Stimulated activated CD4-positive, alpha-beta T cell treated with anti-CD3 and anti-CD28 coated beads, Interleukin-2, amount 100 ng/mL, for 4 hours (primary cell): ENCODE results near the gene MTHFD2L.
"Not testable (repeated sequence)": the region's sequence is repeated elsewhere in the genome, so short reads cannot be mapped to it uniquely, and the experiment has no call there.

Experiments
- DNase-seq: peaks from one replicate; pipeline ENCODE4 v3.0.0-alpha.2; 2020; ENCODE audit warnings: low read depth

Gene MTHFD2L

GRCh38 chr4:74189331-74190043 is 31.6 kb downstream of the MTHFD2L start:
- DNase-seq, result no peak

GRCh38 chr4:74190332-74190731 is 32.4 kb downstream of the MTHFD2L start:
- DNase-seq, result no peak

GRCh38 chr4:74190919-74191397 is 33.0 kb downstream of the MTHFD2L start:
- DNase-seq, result no peak

- no peak for DNase-seq
These were observed 39.2 kb downstream of the MTHFD2L start for GRCh38 chr4:74197080-74197479.

GRCh38 chr4:74202062-74202586 is 44.2 kb downstream of the MTHFD2L start:
- no peak for DNase-seq

GRCh38 chr4:74203467-74203866 is 45.5 kb downstream of the MTHFD2L start:
- DNase-seq, result no peak

- no peak for DNase-seq
These were observed 47.1 kb downstream of the MTHFD2L start for GRCh38 chr4:74205046-74205445.

GRCh38 chr4:74205559-74205958 is 47.6 kb downstream of the MTHFD2L start:
- DNase-seq, result no peak

GRCh38 chr4:74206088-74206825 is 48.3 kb downstream of the MTHFD2L start:
- DNase-seq, result no peak

GRCh38 chr4:74214457-74215159 is 56.7 kb downstream of the MTHFD2L start:
- not testable (repeated sequence) for DNase-seq

- not testable (repeated sequence) for DNase-seq
These were observed 57.3 kb downstream of the MTHFD2L start for GRCh38 chr4:74215236-74215635.

GRCh38 chr4:74217365-74217764 is 59.4 kb downstream of the MTHFD2L start:
- DNase-seq, result no peak

GRCh38 chr4:74218201-74218600 is 60.3 kb downstream of the MTHFD2L start:
- DNase-seq, result no peak

- no peak for DNase-seq
These were observed 61.3 kb downstream of the MTHFD2L start for GRCh38 chr4:74219240-74219639.

GRCh38 chr4:74223098-74223497 is 65.2 kb downstream of the MTHFD2L start:
- DNase-seq, result no peak

GRCh38 chr4:74223801-74224200 is 65.9 kb downstream of the MTHFD2L start:
- DNase-seq, result no peak

GRCh38 chr4:74228691-74229640 is 71.0 kb downstream of the MTHFD2L start:
- DNase-seq, result peak; percentile 57

- DNase-seq, result no peak
These were observed 73.1 kb downstream of the MTHFD2L start for GRCh38 chr4:74230902-74231499.

GRCh38 chr4:74235135-74235534 is 77.2 kb downstream of the MTHFD2L start:
- no peak for DNase-seq

GRCh38 chr4:74237425-74237966 is 79.6 kb downstream of the MTHFD2L start:
- DNase-seq, result no peak

GRCh38 chr4:74244049-74244448 is 86.1 kb downstream of the MTHFD2L start:
- DNase-seq, result no peak
